ENCODE data around the gene HECTD1. TPM values are rescaled to one million over a fixed set of nuclear protein-coding genes. Genes with fewer than 3 reads are reported as not detected.
A peak's percentile ranks its signal among the peaks of the same experiment; 100 is the strongest.

The HECTD1 gene
- polyA plus RNA-seq, 2 of the 4 experiments (the other 2 are of a cell fraction) = 60.7 to 149 TPM

DNA sequence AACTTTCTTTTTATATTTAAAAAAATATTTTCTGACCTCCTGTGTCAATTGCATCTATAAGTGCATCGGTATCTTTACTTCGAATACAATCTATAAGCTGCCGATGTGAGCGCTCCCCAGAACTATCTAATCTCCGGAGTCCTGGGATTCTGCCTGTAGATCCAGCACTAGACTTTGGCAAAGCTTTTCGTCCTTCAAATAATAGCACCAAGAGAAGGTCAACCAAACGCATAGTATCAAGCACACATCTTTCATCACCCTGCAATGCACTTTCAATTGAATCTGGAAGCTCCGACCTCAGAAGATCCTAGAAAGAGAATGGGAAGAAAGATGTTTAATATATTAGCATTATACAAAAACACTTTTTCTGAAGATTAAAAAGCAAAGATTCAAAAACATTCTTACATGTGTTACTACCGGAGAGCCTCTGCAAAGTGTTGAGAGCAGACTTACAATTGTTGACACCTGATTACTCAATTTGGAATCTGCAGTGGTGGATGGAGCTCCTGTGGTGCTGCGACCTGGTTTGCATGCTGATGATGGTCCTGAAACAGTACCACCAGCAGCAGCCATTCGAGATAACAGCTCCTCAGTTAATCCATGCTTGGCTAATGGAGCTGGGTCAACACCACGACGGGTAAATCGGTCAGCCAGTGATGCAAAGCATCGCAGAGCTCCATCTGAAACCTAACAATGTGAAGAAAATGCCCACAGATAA is 34.3 kb downstream of the HECTD1 start:
- Histone ChIP-seq H3K4me1 (peaks cover 16% of the 10 kb centered on the region), H3K4me2 (no peak overlapping the region), H3K27ac (no peak overlapping the region), H3K4me3 (no peak overlapping the region), H3K9me3 (no peaks in the 10 kb centered on the region)
- no peak for FAIRE-seq
- TF ChIP-seq SMC3 (IDR thresholded peaks at IDR 0.05) (no peak), HDAC2 (IDR thresholded peaks at IDR 0.05) (no peak), HEYL (CRISPR knock-in tag; IDR thresholded peaks at IDR 0.05) (no peak), POLR2A (IDR thresholded peaks at IDR 0.05; ENCODE audit: low read length) (no peak), SREBF2 (IDR thresholded peaks at IDR 0.05) (no peak), MAZ (IDR thresholded peaks at IDR 0.05; ENCODE audit: borderline replicate concordance, low read depth, low read length) (no peak), RAD21 (conservative IDR thresholded peaks at IDR 0.05 in 1 of 2, IDR thresholded peaks at IDR 0.05 in 1 of 2) (no peak), GATA3 (IDR thresholded peaks at IDR 0.05; ENCODE audit: borderline replicate concordance) (no peak), KDM1A (IDR thresholded peaks at IDR 0.05; ENCODE audit: low read depth) (no peak), KDM5A (IDR thresholded peaks at IDR 0.05) (no peak), CHD2 (IDR thresholded peaks at IDR 0.05; ENCODE audit: low read length, partially characterized antibody) (no peak), CBX8 (IDR thresholded peaks at IDR 0.05) (no peak), ZSCAN20 (CRISPR knock-in tag; IDR thresholded peaks at IDR 0.05) (no peak), TFCP2L1 (CRISPR knock-in tag; IDR thresholded peaks at IDR 0.05) (no peak), FOSL2 (IDR thresholded peaks at IDR 0.05) (no peak), FOSL2 (CRISPR knock-in tag; IDR thresholded peaks at IDR 0.05) (no peak)
- TF ChIP-seq, protein P1, sequence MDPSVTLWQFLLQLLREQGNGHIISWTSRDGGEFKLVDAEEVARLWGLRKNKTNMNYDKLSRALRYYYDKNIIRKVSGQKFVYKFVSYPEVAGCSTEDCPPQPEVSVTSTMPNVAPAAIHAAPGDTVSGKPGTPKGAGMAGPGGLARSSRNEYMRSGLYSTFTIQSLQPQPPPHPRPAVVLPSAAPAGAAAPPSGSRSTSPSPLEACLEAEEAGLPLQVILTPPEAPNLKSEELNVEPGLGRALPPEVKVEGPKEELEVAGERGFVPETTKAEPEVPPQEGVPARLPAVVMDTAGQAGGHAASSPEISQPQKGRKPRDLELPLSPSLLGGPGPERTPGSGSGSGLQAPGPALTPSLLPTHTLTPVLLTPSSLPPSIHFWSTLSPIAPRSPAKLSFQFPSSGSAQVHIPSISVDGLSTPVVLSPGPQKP (IDR thresholded peaks at IDR 0.05; ENCODE audit: low read depth, low read length) = no peak
- TF ChIP-seq, protein P2, sequence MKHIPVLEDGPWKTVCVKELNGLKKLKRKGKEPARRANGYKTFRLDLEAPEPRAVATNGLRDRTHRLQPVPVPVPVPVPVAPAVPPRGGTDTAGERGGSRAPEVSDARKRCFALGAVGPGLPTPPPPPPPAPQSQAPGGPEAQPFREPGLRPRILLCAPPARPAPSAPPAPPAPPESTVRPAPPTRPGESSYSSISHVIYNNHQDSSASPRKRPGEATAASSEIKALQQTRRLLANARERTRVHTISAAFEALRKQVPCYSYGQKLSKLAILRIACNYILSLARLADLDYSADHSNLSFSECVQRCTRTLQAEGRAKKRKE (CRISPR knock-in tag; IDR thresholded peaks at IDR 0.05; ENCODE audit: low read depth) = no peak
- TF ChIP-seq, protein P3, sequence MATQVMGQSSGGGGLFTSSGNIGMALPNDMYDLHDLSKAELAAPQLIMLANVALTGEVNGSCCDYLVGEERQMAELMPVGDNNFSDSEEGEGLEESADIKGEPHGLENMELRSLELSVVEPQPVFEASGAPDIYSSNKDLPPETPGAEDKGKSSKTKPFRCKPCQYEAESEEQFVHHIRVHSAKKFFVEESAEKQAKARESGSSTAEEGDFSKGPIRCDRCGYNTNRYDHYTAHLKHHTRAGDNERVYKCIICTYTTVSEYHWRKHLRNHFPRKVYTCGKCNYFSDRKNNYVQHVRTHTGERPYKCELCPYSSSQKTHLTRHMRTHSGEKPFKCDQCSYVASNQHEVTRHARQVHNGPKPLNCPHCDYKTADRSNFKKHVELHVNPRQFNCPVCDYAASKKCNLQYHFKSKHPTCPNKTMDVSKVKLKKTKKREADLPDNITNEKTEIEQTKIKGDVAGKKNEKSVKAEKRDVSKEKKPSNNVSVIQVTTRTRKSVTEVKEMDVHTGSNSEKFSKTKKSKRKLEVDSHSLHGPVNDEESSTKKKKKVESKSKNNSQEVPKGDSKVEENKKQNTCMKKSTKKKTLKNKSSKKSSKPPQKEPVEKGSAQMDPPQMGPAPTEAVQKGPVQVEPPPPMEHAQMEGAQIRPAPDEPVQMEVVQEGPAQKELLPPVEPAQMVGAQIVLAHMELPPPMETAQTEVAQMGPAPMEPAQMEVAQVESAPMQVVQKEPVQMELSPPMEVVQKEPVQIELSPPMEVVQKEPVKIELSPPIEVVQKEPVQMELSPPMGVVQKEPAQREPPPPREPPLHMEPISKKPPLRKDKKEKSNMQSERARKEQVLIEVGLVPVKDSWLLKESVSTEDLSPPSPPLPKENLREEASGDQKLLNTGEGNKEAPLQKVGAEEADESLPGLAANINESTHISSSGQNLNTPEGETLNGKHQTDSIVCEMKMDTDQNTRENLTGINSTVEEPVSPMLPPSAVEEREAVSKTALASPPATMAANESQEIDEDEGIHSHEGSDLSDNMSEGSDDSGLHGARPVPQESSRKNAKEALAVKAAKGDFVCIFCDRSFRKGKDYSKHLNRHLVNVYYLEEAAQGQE (IDR thresholded peaks at IDR 0.05) = no peak
- TF ChIP-seq, protein P4, sequence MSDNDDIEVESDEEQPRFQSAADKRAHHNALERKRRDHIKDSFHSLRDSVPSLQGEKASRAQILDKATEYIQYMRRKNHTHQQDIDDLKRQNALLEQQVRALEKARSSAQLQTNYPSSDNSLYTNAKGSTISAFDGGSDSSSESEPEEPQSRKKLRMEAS (IDR thresholded peaks at IDR 0.05) = no peak
- no peak for DNase-seq (ENCODE audit: low read depth in 1 of 2, low spot score in 1 of 2)
- 94% methylated on average over 15 of the region's 15 CpGs for WGBS (ENCODE audit: missing lambda C conversion rate)
- no peak for ATAC-seq
- CTCF ChIA-PET = interaction anchor here (1.2 kb wide), 1 partner anchor 34 kb away, joined by 4 read pairs; the partner anchor contains the start of gene HECTD1
- POLR2A ChIA-PET = interaction anchor here (1.0 kb wide), 1 partner anchor 147 kb away, joined by 3 read pairs; the partner anchor contains the start of gene STRN3

DNA sequence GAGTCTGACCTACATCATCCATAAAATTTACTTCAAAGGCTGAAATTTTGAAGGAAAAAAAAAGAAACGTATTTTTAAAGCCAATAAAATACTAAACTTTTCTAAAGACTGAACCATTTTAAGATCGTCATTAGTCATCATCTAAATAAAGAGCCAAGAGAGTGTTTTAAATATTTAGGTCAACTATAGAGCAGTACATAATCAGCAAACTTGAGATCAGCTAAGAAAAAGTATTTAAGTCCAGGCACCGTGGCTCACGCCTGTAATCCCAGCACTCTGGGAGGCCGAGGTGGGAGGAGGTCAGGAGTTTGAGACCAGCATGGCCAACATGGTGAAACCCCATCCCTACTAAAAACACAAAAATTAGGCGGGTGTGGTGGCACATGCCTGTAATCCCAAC is 35.5 kb downstream of the HECTD1 start:
- no peak for ATAC-seq
- peaks cover 16% of the 10 kb centered on the region for H3K4me1 ChIP-seq
- TF ChIP-seq KDM1A (IDR thresholded peaks at IDR 0.05; ENCODE audit: low read depth) (no peak), POLR2AphosphoS2 (conservative IDR thresholded peaks at IDR 0.05; ENCODE audit: low read length) (no peak), TP53 (CRISPR knock-in tag; IDR thresholded peaks at IDR 0.05) (no peak), FOSL2 (IDR thresholded peaks at IDR 0.05) (no peak), FOSL2 (CRISPR knock-in tag; IDR thresholded peaks at IDR 0.05) (no peak), SMC3 (IDR thresholded peaks at IDR 0.05) (no peak), HOXB13 (CRISPR knock-in tag; IDR thresholded peaks at IDR 0.05; ENCODE audit: low read depth) (no peak)
- H3K4me3 ChIP-seq = no peak overlapping the region
- no peak for FAIRE-seq
- 0 out of 6 replicates have a peak overlapping the region, but pooled peaks of 1 of the 2 experiments have one; percentile 37 for H3K27ac ChIP-seq
- no peak for DNase-seq (ENCODE audit: low read depth in 1 of 2, low spot score in 1 of 2)
- H3K4me2 ChIP-seq = no peak overlapping the region
- no peaks in the 10 kb centered on the region for H3K9me3 ChIP-seq
- 90% methylated on average over 6 of the region's 6 CpGs for WGBS (ENCODE audit: missing lambda C conversion rate)
- ChIA-PET CTCF (no interaction called here), POLR2A (no interaction called here)
